OCI-LY3 (cell line): Measurements from ENCODE around the gene FRMD8.

Source experiments
- H2AFZ ChIP-seq: fragments of 200-600, 300-600 bp; shearing (Covaris generic); 2 replicates; pipeline ENCODE4 v1.6.0; 2014; ENCODE audit warnings: antibody characterized with exemption, low read depth, low read length
- H3K27ac ChIP-seq: fragments of 200-600, 300-600 bp; sonication (generic); 2 replicates; pipeline ENCODE4 v1.5.1; 2014; ENCODE audit warnings: mild to moderate bottlenecking, low read length, moderate library complexity, mixed read lengths
- H3K27me3 ChIP-seq: fragments of 200-600, 300-600 bp; sonication (generic); 2 replicates; pipeline ENCODE4 v1.6.1; 2014; ENCODE audit warnings: low read depth, low read length, mixed read lengths
- H3K36me3 ChIP-seq: fragments of 200-600, 300-600 bp; sonication (generic); replicated peaks from 2 replicates; pipeline ENCODE3; 2014; ENCODE audit warnings: low read depth, low read length, mixed read lengths
- H3K4me1 ChIP-seq: fragments of 300-600, 200-600 bp; sonication (generic); 2 replicates; pipeline ENCODE4 v1.6.1; 2014; ENCODE audit warnings: low read length, mixed read lengths
- H3K4me2 ChIP-seq: fragments of 200-600, 300-600 bp; sonication (generic); 2 replicates; pipeline ENCODE4 v1.6.1; 2014; ENCODE audit warnings: low read length, mixed read lengths
- H3K4me3 ChIP-seq: fragments of 300-600, 200-600 bp; sonication (generic); 2 replicates; pipeline ENCODE4 v1.5.1; 2014; ENCODE audit warnings: antibody characterized with exemption, mild to moderate bottlenecking, low read length, moderate library complexity
- H3K79me2 ChIP-seq: fragments of 300-600, 200-600 bp; shearing (Covaris generic); 2 replicates; pipeline ENCODE4 v1.6.1; 2014; ENCODE audit warnings: mild to moderate bottlenecking, low read length, mixed read lengths
- H3K9ac ChIP-seq: fragments of 300-600, 200-600 bp; shearing (Covaris generic); 2 replicates; pipeline ENCODE4 v1.6.0; 2014; ENCODE audit warnings: mild to moderate bottlenecking, low read length, moderate library complexity
- H3K9me3 ChIP-seq: fragments of 200-600, 300-600 bp; shearing (Covaris generic); 2 replicates; pipeline ENCODE4 v1.6.1; 2014; ENCODE audit warnings: low read length, mixed read lengths; ENCODE audit not compliant: insufficient read depth
- H4K20me1 ChIP-seq: fragments of 200-600, 300-600 bp; sonication (generic); 2 replicates; pipeline ENCODE4 v1.6.1; 2016; ENCODE audit warnings: low read length, mixed read lengths; ENCODE audit not compliant: insufficient read depth
- CTCF ChIP-seq: fragments of 200-600, 300-600 bp; sonication (generic); IDR thresholded peaks from 2 replicates; pipeline ENCODE4 v1.5.1; 2014; ENCODE audit warnings: antibody characterized with exemption, low read length, low read depth
- EZH2phosphoT487 ChIP-seq: fragments of 200-600 bp; shearing (Covaris generic); IDR thresholded peaks from 2 replicates; pipeline ENCODE4 v1.6.1; 2018; ENCODE audit warnings: antibody characterized with exemption, mixed run types, low read depth

The FRMD8 gene

DNA sequence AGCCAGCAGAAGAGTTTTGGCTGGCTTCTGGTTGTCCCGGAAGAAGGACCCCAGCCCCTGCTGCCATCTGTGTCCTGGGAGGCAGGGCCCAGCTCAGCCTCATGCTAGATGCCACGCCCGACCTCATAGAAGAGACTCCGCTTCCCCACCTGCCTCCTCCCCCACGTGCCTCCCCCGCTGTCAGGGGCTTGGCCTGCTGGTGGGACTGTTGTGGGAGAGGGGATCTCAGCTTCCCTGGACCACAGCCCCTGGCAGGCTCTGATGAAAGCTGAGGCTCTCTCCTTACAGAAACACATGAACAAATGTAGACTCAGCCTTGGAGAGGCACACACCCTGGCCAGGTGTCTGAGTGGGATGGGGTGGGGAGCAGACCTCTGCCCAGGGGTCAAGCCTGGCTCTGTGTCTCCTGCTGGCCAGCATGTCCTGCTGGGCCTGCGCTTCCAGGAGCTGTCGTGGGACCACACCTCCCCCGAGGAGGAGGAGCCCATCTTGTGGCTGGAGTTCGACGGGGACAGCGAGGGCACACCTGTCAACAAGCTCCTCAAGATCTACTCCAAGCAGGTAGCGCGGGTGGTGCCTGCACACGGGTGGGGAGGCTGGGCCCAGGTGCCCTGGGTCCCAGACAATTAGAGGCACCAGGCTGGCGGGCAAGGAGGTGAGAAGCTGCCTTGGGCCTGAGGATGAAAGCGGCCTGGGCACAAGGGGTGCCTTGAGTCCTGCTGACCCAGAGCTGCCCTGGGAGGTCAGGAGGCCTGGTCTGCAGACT lies 14.1 kb downstream of the FRMD8 start:
- no peak overlapping the region for H3K9ac ChIP-seq
- no peak overlapping the region for H3K4me2 ChIP-seq
- TF ChIP-seq EZH2phosphoT487: no peak
- TF ChIP-seq CTCF: no peak
- no peaks in the 10 kb centered on the region for H3K79me2 ChIP-seq
- H2AFZ ChIP-seq: no peak overlapping the region
- no peak overlapping the region for H3K27ac ChIP-seq
- peaks cover 2% of the 10 kb centered on the region; the same call in 1 of the 2 replicates for H4K20me1 ChIP-seq
- H3K4me1 ChIP-seq: peaks cover 19% of the 10 kb centered on the region
- H3K27me3 ChIP-seq: no peaks in the 10 kb centered on the region
- no peak overlapping the region for H3K4me3 ChIP-seq
- H3K36me3 ChIP-seq: peaks cover 36% of the 10 kb centered on the region
- no peaks in the 10 kb centered on the region for H3K9me3 ChIP-seq

DNA sequence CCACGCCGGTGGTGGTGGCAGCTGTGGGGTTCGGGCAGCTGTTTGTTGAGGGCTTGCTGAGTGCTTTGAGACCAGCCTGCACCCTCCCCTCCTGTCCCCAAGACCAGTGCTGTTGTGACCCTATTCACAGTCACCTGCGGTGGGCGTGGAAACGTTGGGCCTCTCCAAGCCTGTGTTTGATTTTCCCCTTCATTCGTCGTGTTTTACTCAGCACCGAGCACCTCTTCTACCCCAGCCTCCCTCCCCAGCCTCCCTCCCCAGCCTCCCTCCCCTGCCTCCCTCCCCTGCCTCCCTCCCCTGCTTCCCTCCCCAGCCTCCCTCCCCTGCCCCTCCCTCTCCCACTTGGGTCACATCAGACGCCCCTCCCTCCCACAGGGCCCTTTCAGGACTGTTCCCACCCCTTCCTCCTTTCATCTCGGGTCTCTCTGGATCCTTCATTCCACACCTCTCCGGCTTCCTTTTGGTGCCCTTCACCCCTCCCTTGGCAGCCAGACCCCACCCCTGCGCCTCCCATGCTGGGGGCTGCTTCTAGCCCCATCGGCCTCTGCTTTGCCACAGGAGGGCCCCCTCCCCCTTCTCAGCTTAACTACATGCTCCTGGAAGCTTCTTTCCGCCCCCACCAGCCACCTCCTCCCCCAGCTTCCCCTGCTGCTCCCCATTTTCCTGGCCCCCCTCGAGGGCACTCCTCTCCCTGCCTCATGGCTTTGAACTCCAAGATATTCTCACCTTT lies 14.8 kb downstream of the FRMD8 start:
- Histone ChIP-seq H3K4me1 (peaks cover 19% of the 10 kb centered on the region), H3K4me3 (no peak overlapping the region), H3K27ac (no peak overlapping the region), H3K4me2 (no peak overlapping the region), H4K20me1 (peaks cover 2% of the 10 kb centered on the region; the same call in 1 of the 2 replicates), H3K36me3 (peaks cover 36% of the 10 kb centered on the region), H3K27me3 (no peaks in the 10 kb centered on the region), H2AFZ (no peak overlapping the region), H3K9ac (no peak overlapping the region), H3K9me3 (no peaks in the 10 kb centered on the region), H3K79me2 (no peaks in the 10 kb centered on the region)
- no peak for TF ChIP-seq EZH2phosphoT487
- TF ChIP-seq CTCF: no peak

GRCh38 chr11:65401803-65402248 lies 15.4 kb downstream of the FRMD8 start:
- H3K4me1 ChIP-seq: peaks cover 19% of the 10 kb centered on the region
- no peaks in the 10 kb centered on the region for H3K27me3 ChIP-seq
- no peak overlapping the region for H3K4me2 ChIP-seq
- no peak overlapping the region for H3K27ac ChIP-seq
- H3K9ac ChIP-seq: no peak overlapping the region
- H2AFZ ChIP-seq: no peak overlapping the region
- no peak for TF ChIP-seq CTCF
- TF ChIP-seq EZH2phosphoT487: no peak
- no peaks in the 10 kb centered on the region for H3K79me2 ChIP-seq
- peaks cover 2% of the 10 kb centered on the region; the same call in 1 of the 2 replicates for H4K20me1 ChIP-seq
- peaks cover 37% of the 10 kb centered on the region for H3K36me3 ChIP-seq
- no peaks in the 10 kb centered on the region for H3K9me3 ChIP-seq
- H3K4me3 ChIP-seq: no peak overlapping the region

DNA sequence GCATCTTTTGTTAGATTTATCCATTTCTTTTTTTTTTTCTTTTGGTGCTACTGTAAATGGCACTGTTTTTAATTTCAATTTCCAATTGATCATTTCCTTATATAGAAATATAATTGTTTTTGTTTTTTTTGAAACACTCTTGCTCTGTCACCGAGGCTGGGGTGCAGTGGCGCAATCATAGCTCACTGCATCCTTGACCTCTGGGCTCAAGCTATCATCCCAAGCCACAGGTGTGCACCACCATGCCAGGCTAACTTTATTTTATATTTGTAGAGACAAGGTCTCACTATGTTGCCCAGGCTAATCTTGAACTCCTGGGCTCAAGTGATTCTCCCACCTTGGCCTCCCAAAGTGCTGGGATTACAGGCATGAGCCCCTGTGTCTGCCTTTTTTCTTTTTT lies 16.4 kb downstream of the FRMD8 start:
- no peaks in the 10 kb centered on the region for H3K9me3 ChIP-seq
- no peak overlapping the region for H2AFZ ChIP-seq
- TF ChIP-seq CTCF (no peak), EZH2phosphoT487 (no peak)
- peaks cover 25% of the 10 kb centered on the region for H3K4me1 ChIP-seq
- H3K27me3 ChIP-seq: no peaks in the 10 kb centered on the region
- peaks cover 38% of the 10 kb centered on the region for H3K36me3 ChIP-seq
- no peak overlapping the region for H3K4me3 ChIP-seq
- H3K4me2 ChIP-seq: no peak overlapping the region
- no peaks in the 10 kb centered on the region; the same call in 1 of the 2 replicates for H4K20me1 ChIP-seq
- no peak overlapping the region for H3K9ac ChIP-seq
- no peak overlapping the region for H3K27ac ChIP-seq
- no peaks in the 10 kb centered on the region for H3K79me2 ChIP-seq
